Stimulated activated CD8-positive, alpha-beta memory T cell treated with anti-CD3 and anti-CD28 coated beads, Interleukin-15, amount 100 ng/mL, for 4 hours (primary cell): ENCODE measurements around the gene TPO.

ENCODE experiments used
- DNase-seq, 2 donors: peaks; one replicate each; pipeline ENCODE4 v3.0.0-alpha.2; 2020; ENCODE audit warnings: low read depth in 2 of 2

The TPO gene

GRCh38 chr2:1584051-1584531 lies 170.8 kb downstream of the TPO start:
- DNase-seq = no peak

DNA sequence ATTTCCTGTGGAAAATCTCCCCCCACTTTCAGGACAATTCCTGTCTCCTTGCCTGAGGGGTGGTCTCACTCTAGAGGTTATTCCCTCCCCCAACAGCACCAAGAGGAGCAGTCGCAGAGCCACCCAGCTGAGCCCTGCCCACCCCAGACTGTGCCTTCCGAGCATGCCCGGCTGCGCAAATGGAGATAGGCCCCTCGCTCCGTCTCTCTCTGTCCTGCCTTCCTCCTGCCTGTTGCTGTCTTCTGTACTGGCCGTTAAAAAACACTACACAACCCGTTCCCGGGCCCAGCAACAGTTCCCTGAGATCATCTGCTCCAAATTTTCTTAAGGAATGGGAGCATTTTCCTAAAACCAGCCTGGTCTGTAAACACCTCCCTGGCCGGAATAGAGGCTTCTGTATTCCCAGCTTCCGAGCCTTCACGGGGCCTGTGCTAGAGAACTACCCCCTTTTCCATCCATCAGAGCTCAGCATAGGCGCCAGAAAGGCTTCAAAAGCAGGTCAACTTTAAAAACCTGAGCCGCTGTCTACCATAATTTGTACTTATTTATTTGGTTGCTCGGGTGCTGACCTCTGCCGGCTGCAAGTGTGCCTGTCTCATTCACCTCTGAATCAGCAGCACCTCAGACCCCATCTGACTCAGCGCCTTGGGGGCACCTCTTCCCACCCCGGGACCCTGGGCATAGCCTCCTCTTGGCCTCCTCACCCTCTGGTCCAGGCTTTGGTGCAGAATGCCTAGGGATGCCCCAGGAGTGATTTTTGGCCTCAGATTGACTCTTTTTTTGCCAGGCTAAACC lies 171.6 kb downstream of the TPO start:
- DNase-seq = no peak

- DNase-seq = no peak
Measured at GRCh38 chr2:1585635-1586034, 172.4 kb downstream of the TPO start.

DNA sequence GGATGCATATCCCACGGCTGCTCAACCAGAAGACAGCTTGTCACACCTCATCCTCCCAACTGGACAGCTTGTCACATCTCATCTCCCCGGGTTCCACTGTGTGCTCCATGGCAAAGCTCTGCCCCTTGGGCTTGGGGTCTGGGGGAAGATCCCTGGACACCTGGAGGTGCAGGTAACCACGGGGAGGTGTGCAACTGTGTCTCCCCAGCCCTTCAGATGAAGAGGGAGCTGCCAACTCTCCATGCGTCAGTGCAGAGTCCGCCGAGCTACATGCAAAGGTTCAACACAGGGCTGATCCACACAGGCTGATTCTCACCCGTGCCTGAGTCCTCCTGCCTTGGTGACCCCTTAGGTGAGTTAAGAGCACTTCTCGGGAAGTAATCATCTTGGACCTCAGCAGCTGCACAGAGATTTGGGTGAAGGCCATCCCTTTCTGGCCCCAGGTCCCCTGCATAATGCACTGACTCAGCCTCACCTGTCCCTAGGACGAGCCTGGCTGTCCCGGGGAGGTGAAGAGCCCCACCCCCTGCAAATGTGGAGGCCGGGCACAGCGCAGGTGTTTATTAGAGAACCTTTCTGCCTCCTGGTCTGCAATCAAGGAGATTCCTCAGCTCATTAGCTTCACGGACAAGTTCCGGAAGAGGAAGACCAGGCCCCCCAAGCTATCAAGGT lies 173.1 kb downstream of the TPO start:
- DNase-seq = no peak

GRCh38 chr2:1586923-1587840 lies 173.9 kb downstream of the TPO start:
- no peak for DNase-seq

- DNase-seq = no peak
Measured at GRCh38 chr2:1588051-1588977, 175.1 kb downstream of the TPO start.

GRCh38 chr2:1588978-1589621 lies 175.8 kb downstream of the TPO start:
- DNase-seq = no peak

DNA sequence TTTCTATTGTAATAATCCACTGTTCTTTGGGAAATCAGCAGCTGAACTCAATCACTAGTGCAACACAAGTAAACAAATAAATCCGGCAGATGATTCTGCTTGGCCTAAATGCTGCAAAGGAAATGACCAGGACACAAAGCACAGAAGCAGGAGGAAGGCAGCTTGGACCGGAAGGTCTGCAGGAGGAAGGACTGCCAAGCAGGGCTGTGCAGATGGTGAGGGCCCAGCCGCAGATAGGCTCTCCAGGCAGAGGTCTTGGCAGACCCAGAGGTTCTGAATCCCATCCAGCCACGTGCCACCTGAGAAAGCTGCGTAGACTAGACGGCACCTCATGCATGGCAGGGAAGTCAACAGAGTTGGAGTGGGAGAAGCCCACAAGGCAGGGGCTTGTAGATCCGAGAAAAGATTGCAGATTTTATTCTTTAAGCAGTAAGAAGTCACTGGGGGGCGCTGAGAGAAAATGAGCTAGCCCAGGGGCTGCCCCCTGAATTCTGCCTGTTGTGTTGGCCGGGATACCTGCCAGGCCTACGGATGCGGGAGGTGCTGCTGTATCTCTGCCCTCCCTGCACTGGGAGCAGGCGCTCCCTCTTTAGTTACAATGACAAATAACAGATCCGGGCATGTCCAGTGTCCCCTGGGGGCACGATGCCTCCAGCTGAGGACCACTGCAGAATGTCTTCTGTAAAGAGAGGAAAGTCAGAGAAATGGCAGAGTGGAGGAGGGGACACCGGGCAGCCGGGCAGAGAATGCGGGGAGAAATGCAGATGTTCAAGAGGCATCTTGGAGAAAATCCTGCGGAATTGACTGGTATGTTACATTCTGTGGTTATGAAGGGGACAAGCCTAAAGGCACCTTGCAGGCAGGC lies 177.6 kb downstream of the TPO start:
- no peak for DNase-seq

DNA sequence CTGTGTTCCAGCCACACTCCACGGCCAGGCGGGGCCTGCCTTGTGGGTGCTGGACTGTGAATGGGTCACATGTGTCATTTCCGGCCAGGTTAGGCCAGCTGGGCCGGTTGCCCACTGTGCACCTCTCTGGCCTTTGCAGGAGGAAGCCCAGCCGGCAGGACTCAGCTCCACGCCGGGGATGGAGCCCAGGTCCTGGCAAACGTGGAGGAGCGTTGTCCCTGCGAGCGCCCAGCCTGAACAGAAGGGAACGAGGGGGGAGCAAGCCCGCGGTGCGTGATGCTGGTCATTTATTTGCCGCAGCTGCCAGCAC lies 178.2 kb downstream of the TPO start:
- DNase-seq = no peak
